Activated CD8-positive, alpha-beta T cell treated with anti-CD3 and anti-CD28 coated beads, Interleukin-2, amount 10 ng/mL, durations not matched to agents 7 days and 5 days (primary cell): ENCODE data around the gene TPCN2. TPM values are rescaled to one million over a fixed set of nuclear protein-coding genes. Genes with fewer than 3 reads are reported as not detected.

Experiments
- ATAC-seq: fragments of 150-1000 bp; cut with Tn5 transposase; one replicate; pipeline ENCODE4 v1.10.0; 2021; ENCODE audit warnings: moderate library complexity
- CTCF ChIA-PET: fragments of 350-600 bp; sonication (Branson Sonifier 250); formaldehyde crosslinking; loops from one replicate; lab custom pipeline; 2021; ENCODE audit warnings: antibody characterized with exemption; lab: Charles Lee
- POLR2A ChIA-PET: fragments of 350-600 bp; sonication (Branson Sonifier 250); formaldehyde crosslinking; loops from one replicate; lab custom pipeline; 2021; ENCODE audit warnings: antibody characterized with exemption; lab: Charles Lee
- DNase-seq: peaks from one replicate; pipeline ENCODE4 v3.0.0-alpha.2; 2020
- H3K27ac Mint-ChIP-seq: one replicate; pipeline ENCODE4 v1.8.0; 2021; ENCODE audit warnings: mild to moderate bottlenecking, mixed read lengths
- H3K27me3 Mint-ChIP-seq: one replicate; pipeline ENCODE4 v1.8.0; 2021; ENCODE audit warnings: low read depth, mixed read lengths
- H3K36me3 Mint-ChIP-seq: one replicate; pipeline ENCODE4 v1.8.0; 2021; ENCODE audit warnings: low read depth, mixed read lengths
- H3K4me1 Mint-ChIP-seq: one replicate; pipeline ENCODE4 v1.8.0; 2021; ENCODE audit warnings: low read depth, mixed read lengths
- H3K4me3 Mint-ChIP-seq: one replicate; pipeline ENCODE4 v1.8.0; 2021; ENCODE audit warnings: mild to moderate bottlenecking, mixed read lengths
- H3K9me3 Mint-ChIP-seq: one replicate; pipeline ENCODE4 v1.8.0; 2022; ENCODE audit warnings: mixed read lengths; ENCODE audit not compliant: insufficient read depth
- microRNA-seq: library from miRNA; unstranded; fragments of <30 nt; microRNA quantifications from one replicate; pipeline ENCODE4 v1.2.0, GENCODE V29; 2022
- total RNA-seq, 2 experiments: library from RNA; stranded (reverse); gene quantifications; one replicate each; pipeline ENCODE4 v1.2.3, GENCODE V29; 2021

Gene TPCN2
- total RNA-seq, 2 experiments from 2014 or later: 19.1 to 21.2 TPM

DNA sequence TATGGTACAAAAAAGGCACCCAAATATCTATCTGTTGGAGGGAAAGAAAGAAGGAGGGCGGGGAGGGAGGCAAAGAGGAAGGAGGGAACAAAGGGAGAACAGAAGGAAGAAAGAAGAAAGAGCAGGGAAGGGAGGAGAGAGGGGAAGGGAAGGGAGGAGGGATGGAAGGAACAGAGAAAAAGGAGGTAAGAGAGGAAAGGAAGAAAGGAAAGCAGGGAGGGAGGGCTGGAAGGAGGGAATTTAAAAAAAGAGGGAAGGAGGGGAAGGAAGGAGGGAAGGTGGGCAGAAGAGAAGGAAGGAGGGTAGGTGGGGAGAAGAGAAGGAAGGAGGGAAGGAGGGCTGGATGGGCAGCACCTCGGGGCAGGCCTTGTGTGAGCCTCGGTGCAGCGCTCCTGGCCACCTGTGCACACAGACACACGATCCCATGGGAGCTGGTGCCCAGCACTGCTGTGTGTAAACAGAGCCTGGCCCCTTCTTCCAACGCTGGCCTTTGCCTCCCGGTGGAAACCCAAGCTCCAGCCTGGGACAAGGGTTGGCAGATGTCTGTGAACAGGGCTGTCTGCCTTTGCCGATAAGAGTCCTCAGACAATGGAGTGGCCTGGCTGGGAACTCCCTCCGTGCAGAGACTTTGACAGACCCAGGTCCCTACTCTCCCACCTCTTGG is 130.2 kb downstream of the TPCN2 start:
- peaks cover 4% of the 10 kb centered on the region for H3K4me1 Mint-ChIP-seq
- peaks cover 3% of the 10 kb centered on the region for H3K27me3 Mint-ChIP-seq
- peaks cover 5% of the 10 kb centered on the region for H3K9me3 Mint-ChIP-seq
- POLR2A ChIA-PET: no interaction called here
- H3K4me3 Mint-ChIP-seq: no peak overlapping the region
- CTCF ChIA-PET: no interaction called here
- no peak for ATAC-seq
- no peak for DNase-seq
- no peaks in the 10 kb centered on the region for H3K36me3 Mint-ChIP-seq
- no peak overlapping the region for H3K27ac Mint-ChIP-seq

GRCh38 chr11:69180226-69180625 is 131.5 kb downstream of the TPCN2 start:
- CTCF ChIA-PET: no interaction called here
- H3K36me3 Mint-ChIP-seq: no peaks in the 10 kb centered on the region
- no peak for ATAC-seq
- no peak for DNase-seq
- peaks cover 5% of the 10 kb centered on the region for H3K9me3 Mint-ChIP-seq
- H3K27me3 Mint-ChIP-seq: peaks cover 3% of the 10 kb centered on the region
- POLR2A ChIA-PET: no interaction called here
- peaks cover 4% of the 10 kb centered on the region for H3K4me1 Mint-ChIP-seq
- H3K27ac Mint-ChIP-seq: no peak overlapping the region
- no peak overlapping the region for H3K4me3 Mint-ChIP-seq

GRCh38 chr11:69180726-69181125 is 132.0 kb downstream of the TPCN2 start:
- Mint-ChIP-seq H3K27me3 (peaks cover 3% of the 10 kb centered on the region), H3K36me3 (no peaks in the 10 kb centered on the region), H3K27ac (no peak overlapping the region), H3K4me3 (no peak overlapping the region), H3K4me1 (peaks cover 4% of the 10 kb centered on the region), H3K9me3 (peaks cover 5% of the 10 kb centered on the region)
- ChIA-PET POLR2A (no interaction called here), CTCF (no interaction called here)
- ATAC-seq (no peak), DNase-seq (no peak)

DNA sequence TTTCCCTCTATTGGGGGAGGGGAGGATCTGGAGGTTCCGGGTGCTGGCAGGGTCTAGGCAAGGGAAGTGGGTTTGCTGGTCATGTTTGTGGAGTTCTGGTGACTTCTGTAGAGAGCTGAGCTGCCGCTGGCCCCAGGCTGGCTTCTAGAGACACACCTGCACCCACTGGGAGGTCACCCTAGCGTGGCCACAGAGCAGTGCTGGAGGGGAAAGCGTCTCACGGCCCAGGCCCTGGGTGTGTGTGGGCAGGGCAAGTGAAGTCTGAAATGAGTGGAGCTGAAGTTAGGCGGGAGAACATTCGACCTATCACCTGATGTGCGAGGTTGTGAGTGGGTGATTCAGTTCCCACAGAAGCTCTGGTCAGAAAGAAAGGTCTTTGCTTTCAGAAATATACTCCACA is 134.9 kb downstream of the TPCN2 start:
- POLR2A ChIA-PET: no interaction called here
- Mint-ChIP-seq H3K27ac (no peak overlapping the region), H3K36me3 (no peaks in the 10 kb centered on the region), H3K4me1 (peaks cover 4% of the 10 kb centered on the region), H3K9me3 (no peaks in the 10 kb centered on the region), H3K4me3 (no peak overlapping the region), H3K27me3 (peaks cover 3% of the 10 kb centered on the region)
- no peak for ATAC-seq
- no peak for DNase-seq
- CTCF ChIA-PET: no interaction called here

Small RNAs within 50 kb of the gene (microRNA-seq; reads per million reads assigned to microRNA genes)
- gene MIR3164: 1.7 reads per million

Other genes starting within 250 kb of the TPCN2 start
- gene CPT1A, start 207.0 kb upstream of the TPCN2 start, total RNA-seq: 10 to 100 TPM; 63.2 to 69.1 TPM
- 10 to 100 TPM; 64.9 to 69.0 TPM for gene MRPL21, start 145.1 kb upstream of the TPCN2 start, total RNA-seq
- 10 to 100 TPM; 25.0 to 28.2 TPM for gene IGHMBP2, start 145.0 kb upstream of the TPCN2 start, total RNA-seq
- not detected for gene MRGPRD, start 67.9 kb upstream of the TPCN2 start, total RNA-seq
- not detected for gene MRGPRF, start 35.7 kb upstream of the TPCN2 start, total RNA-seq
- gene SMIM38, start 107.0 kb downstream of the TPCN2 start, total RNA-seq: under 1 TPM in 1 of 2 experiments, not detected in 1; 0.18 TPM
- gene MYEOV, start 245.2 kb downstream of the TPCN2 start, total RNA-seq: not detected